DOHH2 (cell line): ENCODE measurements around the gene ESRRA.

Source experiments
- H3F3A ChIP-seq: fragments of 200-600 bp; sonication (generic), shearing (Covaris generic); 2 replicates; pipeline ENCODE4 v1.6.0; 2016; ENCODE audit warnings: antibody characterized with exemption, mild to moderate bottlenecking; ENCODE audit not compliant: control insufficient read depth, insufficient read depth
- H3K27ac ChIP-seq: fragments of 200-600 bp; sonication (generic); 2 replicates; pipeline ENCODE4 v1.5.1; 2014; ENCODE audit warnings: low read depth, mild to moderate bottlenecking, low read length, moderate library complexity
- H3K27me3 ChIP-seq: fragments of 200-600 bp; sonication (generic); 2 replicates; pipeline ENCODE4 v1.6.1; 2014; ENCODE audit warnings: mild to moderate bottlenecking, low read length, mixed read lengths; ENCODE audit not compliant: control insufficient read depth
- H3K36me3 ChIP-seq: fragments of 200-600 bp; sonication (generic); 2 replicates; pipeline ENCODE4 v1.6.1; 2014; ENCODE audit warnings: mild to moderate bottlenecking, low read length, moderate library complexity, mixed read lengths; ENCODE audit not compliant: control insufficient read depth
- H3K4me1 ChIP-seq: fragments of 200-600 bp; sonication (generic); 2 replicates; pipeline ENCODE4 v1.6.1; 2014; ENCODE audit warnings: mild to moderate bottlenecking, low read length, mixed read lengths; ENCODE audit not compliant: control insufficient read depth
- H3K4me2 ChIP-seq: fragments of 200-600 bp; sonication (generic); 2 replicates; pipeline ENCODE4 v1.6.0; 2014; ENCODE audit warnings: mild to moderate bottlenecking, low read length, moderate library complexity
- H3K4me3 ChIP-seq: fragments of 200-600 bp; sonication (generic); 2 replicates; pipeline ENCODE4 v1.5.1; 2014; ENCODE audit warnings: mild to moderate bottlenecking, low read length, mixed read lengths
- H3K79me2 ChIP-seq: fragments of 200-600 bp; sonication (generic); 2 replicates; pipeline ENCODE4 v1.6.1; 2014; ENCODE audit warnings: mild to moderate bottlenecking, low read length, mixed read lengths; ENCODE audit not compliant: control insufficient read depth
- H3K9me2 ChIP-seq: fragments of 200-600 bp; sonication (generic); replicated peaks from 2 replicates; pipeline ENCODE4 v1.6.1; 2014; ENCODE audit warnings: mild to moderate bottlenecking, low read length, mixed read lengths; ENCODE audit not compliant: control insufficient read depth
- H3K9me3 ChIP-seq: fragments of 200-600 bp; sonication (generic); 2 replicates; pipeline ENCODE4 v1.6.1; 2014; ENCODE audit warnings: antibody characterized with exemption, low read length, mixed read lengths; ENCODE audit not compliant: control insufficient read depth, insufficient read depth
- H4K20me1 ChIP-seq: fragments of 200-600 bp; sonication (generic); 2 replicates; pipeline ENCODE4 v1.6.0; 2014; ENCODE audit warnings: low read depth, mild to moderate bottlenecking, antibody characterized with exemption, low read length, moderate library complexity; ENCODE audit not compliant: control insufficient read depth, insufficient read depth
- EZH2phosphoT487 ChIP-seq: fragments of 200-600 bp; sonication (generic); IDR thresholded peaks from 2 replicates; pipeline ENCODE4 v1.6.1; 2017; ENCODE audit warnings: borderline replicate concordance, mild to moderate bottlenecking, antibody characterized with exemption, low read length, moderate library complexity, mixed read lengths
- TF ChIP-seq, protein P1 (sequence below): fragments of 200-600 bp; sonication (generic); IDR thresholded peaks from one replicate; pipeline ENCODE4 v1.5.1; 2014; ENCODE audit warnings: antibody characterized with exemption, mild to moderate bottlenecking, low read depth, low read length; ENCODE audit not compliant: poor library complexity, severe bottlenecking

ESRRA gene

DNA sequence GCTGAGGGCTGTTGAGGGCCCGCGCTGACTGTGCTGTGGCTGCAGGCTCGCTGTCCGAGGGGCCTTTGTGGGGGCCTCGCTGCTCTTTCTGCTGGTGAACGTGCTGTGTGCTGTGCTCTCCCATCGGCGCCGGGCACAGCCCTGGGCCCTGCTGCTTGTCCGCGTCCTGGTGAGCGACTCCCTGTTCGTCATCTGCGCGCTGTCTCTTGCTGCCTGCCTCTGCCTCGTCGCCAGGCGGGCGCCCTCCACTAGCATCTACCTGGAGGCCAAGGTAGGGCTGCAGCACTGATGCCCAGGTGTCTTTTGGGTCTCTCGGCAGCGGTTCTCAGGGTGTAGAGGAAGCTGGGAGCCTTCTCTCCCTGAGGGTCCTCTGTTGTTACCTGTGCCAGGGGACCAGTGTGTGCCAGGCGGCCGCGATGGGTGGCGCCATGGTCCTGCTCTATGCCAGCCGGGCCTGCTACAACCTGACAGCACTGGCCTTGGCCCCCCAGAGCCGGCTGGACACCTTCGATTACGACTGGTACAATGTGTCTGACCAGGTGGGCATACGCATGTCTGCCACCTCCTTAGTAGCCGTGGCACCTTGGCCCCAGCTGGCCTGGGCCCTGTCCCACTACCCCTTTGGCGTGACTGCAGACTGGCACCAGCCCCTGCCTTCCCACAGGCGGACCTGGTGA is 17.5 kb upstream of the ESRRA start:
- no peak overlapping the region for H3K4me3 ChIP-seq
- H3K79me2 ChIP-seq, result peaks cover 12% of the 10 kb centered on the region
- no peaks in the 10 kb centered on the region for H4K20me1 ChIP-seq
- H3K9me3 ChIP-seq, result no peaks in the 10 kb centered on the region
- H3K27ac ChIP-seq, result no peak overlapping the region
- H3K4me1 ChIP-seq, result peaks cover 19% of the 10 kb centered on the region
- H3K27me3 ChIP-seq, result peaks cover 19% of the 10 kb centered on the region
- no peak for TF ChIP-seq EZH2phosphoT487
- TF ChIP-seq, protein P1, sequence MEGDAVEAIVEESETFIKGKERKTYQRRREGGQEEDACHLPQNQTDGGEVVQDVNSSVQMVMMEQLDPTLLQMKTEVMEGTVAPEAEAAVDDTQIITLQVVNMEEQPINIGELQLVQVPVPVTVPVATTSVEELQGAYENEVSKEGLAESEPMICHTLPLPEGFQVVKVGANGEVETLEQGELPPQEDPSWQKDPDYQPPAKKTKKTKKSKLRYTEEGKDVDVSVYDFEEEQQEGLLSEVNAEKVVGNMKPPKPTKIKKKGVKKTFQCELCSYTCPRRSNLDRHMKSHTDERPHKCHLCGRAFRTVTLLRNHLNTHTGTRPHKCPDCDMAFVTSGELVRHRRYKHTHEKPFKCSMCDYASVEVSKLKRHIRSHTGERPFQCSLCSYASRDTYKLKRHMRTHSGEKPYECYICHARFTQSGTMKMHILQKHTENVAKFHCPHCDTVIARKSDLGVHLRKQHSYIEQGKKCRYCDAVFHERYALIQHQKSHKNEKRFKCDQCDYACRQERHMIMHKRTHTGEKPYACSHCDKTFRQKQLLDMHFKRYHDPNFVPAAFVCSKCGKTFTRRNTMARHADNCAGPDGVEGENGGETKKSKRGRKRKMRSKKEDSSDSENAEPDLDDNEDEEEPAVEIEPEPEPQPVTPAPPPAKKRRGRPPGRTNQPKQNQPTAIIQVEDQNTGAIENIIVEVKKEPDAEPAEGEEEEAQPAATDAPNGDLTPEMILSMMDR, result no peak
- H3F3A ChIP-seq, result peaks cover 2% of the 10 kb centered on the region; the same call in 1 of the 2 replicates
- no peaks in the 10 kb centered on the region for H3K9me2 ChIP-seq
- H3K4me2 ChIP-seq, result no peak overlapping the region
- H3K36me3 ChIP-seq, result no peaks in the 10 kb centered on the region

DNA sequence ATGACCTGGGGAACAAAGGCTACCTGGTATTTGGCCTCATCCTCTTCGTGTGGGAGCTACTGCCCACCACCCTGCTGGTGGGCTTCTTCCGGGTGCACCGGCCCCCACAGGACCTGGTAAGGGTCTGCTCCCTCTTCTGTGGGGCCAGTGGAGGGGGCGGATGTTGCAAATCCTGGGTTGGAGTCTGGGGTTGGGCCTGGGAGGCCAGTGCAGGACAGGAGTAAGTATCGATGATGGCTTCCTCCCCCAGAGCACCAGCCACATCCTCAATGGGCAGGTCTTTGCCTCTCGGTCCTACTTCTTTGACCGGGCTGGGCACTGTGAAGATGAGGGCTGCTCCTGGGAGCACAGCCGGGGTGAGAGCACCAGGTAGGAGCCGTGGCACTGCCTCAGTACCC is 17.0 kb upstream of the ESRRA start:
- Histone ChIP-seq H3K36me3 (no peaks in the 10 kb centered on the region), H3K79me2 (peaks cover 8% of the 10 kb centered on the region), H3F3A (peaks cover 2% of the 10 kb centered on the region; the same call in 1 of the 2 replicates), H3K4me3 (no peak overlapping the region), H3K9me2 (no peaks in the 10 kb centered on the region), H4K20me1 (no peaks in the 10 kb centered on the region), H3K27me3 (peaks cover 24% of the 10 kb centered on the region), H3K9me3 (no peaks in the 10 kb centered on the region), H3K4me1 (peaks cover 17% of the 10 kb centered on the region), H3K27ac (no peak overlapping the region), H3K4me2 (no peak overlapping the region)
- TF ChIP-seq EZH2phosphoT487, result no peak
- TF ChIP-seq, protein P1, result no peak

DNA sequence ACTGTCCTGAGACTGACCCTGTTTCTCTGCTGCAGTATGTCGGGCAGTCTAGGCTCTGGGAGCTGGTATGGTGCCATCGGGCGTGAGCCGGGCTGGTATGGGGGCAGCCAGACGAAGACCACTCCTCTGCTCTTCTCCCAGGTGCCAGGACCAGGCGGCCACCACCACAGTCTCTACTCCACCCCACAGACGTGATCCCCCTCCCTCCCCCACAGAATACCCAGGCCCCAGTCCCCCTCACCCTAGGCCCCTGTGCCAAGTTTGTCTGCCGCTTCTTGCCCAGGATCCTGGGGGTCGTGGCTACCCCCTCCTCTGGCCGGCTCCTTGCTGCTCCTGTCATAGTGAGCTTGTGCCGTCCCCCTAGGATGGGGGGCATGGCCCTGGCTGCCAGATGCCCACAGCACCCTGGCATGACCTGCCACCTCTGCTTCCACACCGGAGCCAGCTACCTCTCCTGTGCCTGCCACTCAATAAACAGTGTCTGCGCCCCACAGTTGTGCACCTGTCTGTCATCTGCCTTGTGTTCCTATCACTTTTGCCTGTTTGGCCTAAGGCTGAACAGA is 16.2 kb upstream of the ESRRA start:
- Histone ChIP-seq H3K4me2 (no peak overlapping the region), H3K9me3 (no peaks in the 10 kb centered on the region), H3K9me2 (no peaks in the 10 kb centered on the region), H3K27ac (no peak overlapping the region), H3K27me3 (peaks cover 31% of the 10 kb centered on the region), H3K4me1 (peaks cover 11% of the 10 kb centered on the region), H4K20me1 (no peaks in the 10 kb centered on the region), H3K36me3 (no peaks in the 10 kb centered on the region), H3K79me2 (peaks cover 2% of the 10 kb centered on the region), H3F3A (peaks cover 2% of the 10 kb centered on the region; the same call in 1 of the 2 replicates), H3K4me3 (no peak overlapping the region)
- TF ChIP-seq, protein P1, result no peak
- TF ChIP-seq EZH2phosphoT487, result no peak
